ENCODE results near the gene PDE4A.
"Not testable (repeated sequence)": the region's sequence is repeated elsewhere in the genome, so short reads cannot be mapped to it uniquely, and the experiment has no call there.

Gene PDE4A

GRCh38 chr19:10404888-10405820 lies 15.2 kb upstream of the PDE4A start:
- DNase-seq: no peak

DNA sequence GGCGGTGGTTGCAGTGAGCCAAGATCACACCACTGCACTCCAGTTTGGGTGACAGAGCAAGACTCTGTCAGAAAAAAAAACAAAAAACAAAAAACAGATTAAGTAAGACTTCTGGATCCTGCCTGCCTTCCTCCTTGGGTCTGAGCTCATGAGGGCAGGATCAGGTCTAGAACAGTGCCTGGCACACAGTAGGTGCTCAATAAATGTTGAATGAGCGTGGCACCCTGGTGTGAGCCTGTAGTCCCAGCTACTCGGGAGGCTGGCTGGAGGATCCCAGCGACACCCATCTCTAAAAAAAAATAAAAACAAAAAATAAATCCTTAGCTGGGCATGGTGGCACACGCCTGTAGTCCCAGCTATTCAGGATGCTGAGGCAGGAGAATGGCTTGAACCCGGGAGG lies 14.1 kb upstream of the PDE4A start:
- DNase-seq: no peak

DNA sequence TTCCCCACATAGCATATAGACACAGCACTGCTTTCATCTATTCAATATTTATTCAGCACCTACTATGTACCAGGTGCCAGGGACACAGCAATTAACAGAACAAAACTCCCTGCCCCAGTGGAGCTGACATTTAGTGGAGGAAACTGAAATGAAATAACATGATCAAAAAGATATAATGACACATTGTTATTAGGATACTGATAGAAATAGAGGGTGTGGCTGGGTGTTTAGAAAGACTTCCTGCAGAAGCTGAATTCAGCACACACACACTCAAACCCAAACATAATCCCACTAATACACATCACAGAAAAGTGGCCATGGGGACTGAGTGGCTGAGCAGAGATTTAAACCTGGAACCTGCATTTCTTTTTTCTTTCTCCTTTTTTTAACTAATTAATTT lies 13.2 kb upstream of the PDE4A start:
- no peak for DNase-seq

DNA sequence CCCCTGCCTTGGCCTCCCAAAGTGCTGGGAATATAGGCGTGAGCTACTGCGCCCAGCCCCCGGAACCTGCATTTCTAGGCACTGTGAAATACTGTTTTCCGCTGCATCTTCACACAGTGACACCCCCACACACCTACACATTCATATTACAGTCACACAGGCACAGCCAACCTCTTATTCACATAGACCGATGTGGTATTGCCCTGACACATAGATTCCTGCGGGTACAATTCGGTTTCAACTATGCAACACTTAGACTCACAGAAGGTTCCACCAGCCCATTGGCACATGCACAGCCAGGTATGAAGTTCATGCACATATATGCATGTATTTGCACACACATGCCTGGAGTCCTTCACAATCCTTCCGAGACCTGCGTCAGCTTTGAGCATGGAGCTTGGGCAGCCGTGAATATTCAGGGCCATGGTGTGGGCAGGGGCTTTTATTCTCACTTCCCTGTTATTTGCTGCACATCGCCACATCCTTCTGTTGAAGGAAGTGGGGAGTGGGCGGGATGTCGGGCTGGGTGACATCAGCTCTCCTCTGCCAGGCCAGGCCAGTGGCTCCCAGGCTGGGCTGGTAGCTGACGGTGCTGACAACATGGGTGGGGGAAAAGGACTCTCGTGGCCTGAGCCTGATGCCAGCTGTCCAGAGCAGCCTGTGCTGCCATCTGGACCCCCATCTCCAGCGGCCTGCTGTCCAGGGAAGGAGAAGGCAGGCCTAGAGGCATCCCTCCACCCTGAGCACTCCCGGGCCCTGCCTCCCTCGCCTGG lies 11.6 kb upstream of the PDE4A start:
- DNase-seq: no peak

GRCh38 chr19:10411224-10411623 lies 9.1 kb upstream of the PDE4A start:
- DNase-seq: not testable (repeated sequence)

GRCh38 chr19:10412257-10412977 lies 7.9 kb upstream of the PDE4A start:
- no peak for DNase-seq

DNA sequence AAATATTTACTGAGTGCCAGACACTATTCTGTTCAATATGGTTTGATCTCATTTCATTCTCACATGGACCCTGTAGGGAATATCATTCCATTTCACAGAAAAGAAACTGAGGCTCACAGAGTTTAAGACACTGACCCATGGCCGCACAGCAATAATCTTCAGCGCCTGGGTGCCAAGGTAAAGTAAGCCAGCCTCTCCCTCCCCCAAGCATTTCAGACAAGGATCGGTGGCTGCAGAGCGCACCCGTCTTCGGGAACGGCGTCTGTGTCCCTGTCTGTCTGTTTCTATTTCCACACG lies 4.3 kb upstream of the PDE4A start:
- DNase-seq: no peak

GRCh38 chr19:10416380-10417257 lies 3.7 kb upstream of the PDE4A start:
- peak; percentile 49 to 86 for DNase-seq

DNA sequence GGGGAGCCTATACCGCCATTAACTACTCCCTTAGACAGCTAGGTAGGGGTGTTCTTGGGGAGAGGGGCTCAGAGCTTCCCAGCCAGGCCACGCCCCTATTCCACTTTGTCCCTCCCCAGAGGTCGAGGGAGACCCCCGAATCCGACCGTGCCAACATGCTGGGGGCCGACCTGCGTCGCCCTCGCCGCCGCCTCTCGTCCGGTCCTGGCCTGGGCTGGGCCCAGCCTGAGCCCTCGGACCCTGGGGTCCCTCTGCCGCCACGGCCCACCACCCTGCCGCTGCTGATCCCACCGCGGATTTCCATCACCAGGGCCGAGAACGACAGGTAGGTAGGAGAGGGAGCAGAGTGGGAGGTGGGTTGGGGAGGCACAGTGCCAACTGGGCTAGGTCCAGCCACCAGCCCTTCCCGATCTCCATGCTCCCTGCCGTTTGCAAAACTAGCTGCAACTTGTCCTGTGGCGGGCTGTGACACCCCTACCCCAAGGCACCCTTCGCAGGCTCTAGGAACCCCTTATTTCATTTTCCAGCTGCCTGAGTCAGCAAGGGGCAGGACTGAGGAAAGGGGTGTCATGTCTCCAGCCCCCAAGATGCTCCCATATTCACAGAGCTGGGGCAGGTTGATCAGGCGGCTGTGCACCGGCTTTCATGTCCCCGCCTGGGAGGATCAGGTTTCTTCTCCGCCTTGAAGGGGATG lies 2.6 kb upstream of the PDE4A start:
- DNase-seq: peak in 1 of 2 experiments; percentile 50

DNA sequence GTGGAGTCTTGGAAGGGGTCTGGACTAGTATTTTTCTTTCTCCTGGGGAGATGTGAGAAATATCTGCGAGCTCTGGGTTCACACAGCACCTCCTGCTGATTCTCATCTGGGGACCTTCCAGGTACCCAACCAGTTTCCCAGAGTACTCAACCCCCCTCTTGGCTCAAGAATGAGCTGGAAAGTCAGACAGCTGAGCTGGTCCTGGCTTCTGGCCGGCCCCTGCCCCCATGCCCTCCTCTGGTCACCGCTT lies 2.2 kb upstream of the PDE4A start:
- no peak for DNase-seq

- DNase-seq: no peak
These were observed 1.7 kb upstream of the PDE4A start for GRCh38 chr19:10418485-10419199.

DNA sequence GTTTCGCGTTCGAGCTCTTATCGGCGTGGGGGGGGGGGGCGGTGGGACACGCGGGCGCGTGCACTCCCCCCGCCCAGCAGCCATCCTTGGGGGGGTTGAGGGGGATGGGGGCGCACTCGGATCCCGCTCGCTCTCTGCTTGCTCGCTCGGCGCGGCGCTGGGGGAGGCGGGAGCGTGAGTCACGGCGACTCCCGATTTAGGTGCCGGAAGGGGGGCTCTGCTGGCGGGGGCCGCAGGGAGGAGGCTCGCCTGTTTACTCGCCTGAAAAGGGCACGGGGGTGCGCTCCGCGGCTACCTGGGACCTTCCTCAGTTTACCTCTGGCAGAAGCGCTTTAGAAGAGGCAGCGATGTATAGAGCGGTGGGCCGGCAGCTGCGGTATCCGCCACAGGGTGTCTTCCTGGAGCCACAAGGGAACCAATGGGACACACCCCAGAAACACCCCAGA lies 1.1 kb upstream of the PDE4A start:
- no peak for DNase-seq

DNA sequence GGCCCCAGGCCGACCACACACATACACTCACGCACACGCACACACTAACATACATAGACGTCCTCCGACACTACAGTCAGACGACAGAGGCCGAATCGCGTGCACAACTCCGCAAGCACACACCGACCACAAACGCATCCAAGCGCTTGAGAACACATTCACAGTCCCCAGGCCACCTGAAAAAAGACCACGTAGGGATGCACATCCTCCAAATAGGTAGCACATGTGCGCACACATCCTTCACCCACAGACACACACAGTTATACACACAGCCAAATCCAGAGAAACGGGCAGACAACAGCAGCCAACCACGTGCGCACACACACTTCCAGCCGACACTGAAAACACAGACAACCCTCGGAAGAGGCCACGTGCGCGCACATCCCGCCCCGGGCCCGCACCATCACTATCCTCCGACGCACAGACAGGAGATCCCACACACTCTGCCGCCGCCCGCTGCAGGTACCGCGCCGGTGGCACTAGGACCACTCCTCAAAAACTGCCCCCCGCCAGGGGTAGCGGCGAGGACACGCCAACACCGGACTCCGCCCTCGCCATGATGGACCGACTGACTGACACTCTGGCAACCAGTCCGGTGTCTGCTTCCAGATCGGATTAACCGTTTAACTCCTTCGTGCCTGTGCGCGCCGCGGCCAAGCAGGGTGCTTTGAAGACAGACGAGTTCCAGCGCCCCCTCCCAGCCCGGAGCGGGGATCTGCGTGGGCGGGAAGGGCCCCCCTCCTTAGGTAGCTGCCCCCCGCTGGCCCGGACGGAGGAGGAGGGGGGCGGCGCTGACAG lies 493 bp upstream of the PDE4A start:
- DNase-seq: peak in 1 of 2 experiments; percentile 51

DNA sequence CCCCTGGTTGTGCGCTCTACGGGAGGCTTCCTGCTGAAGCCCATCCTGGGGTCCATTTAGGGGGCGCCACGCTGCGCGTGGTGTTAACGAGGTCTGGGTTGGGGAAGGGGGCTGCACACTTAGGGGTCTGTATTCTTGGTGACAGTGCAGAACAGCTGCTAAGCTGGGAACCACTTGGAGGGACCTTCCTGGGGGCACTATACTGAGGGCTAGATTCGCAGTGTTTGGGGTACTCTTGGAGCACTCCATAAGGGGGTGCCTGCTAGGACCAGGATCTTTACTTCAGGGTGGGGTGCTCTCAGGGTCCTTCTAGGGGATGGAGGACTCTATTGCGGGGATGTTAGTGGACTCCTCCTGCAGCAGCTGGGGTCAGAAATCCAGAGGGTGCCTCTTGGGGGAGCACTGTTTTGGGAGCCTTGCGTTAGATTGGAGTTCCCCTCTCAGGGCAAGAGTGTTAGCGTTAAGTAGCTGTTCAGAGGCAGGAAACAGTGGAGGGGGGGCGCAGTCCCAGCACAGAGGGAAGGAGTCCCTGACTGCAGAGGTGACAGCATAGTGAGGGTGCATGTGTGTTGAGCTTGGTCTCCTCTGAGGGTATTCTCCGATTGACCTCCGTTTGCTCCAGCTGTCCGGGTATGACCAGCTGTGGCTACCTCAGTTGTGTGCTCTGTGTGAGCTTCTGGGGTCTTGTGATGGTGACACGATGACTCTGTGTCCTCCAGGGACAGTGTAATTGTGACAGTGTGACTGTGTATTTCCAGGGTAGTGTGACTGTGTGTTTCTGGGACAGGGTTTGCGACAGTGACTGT lies 1.1 kb downstream of the PDE4A start:
- no peak for DNase-seq

DNA sequence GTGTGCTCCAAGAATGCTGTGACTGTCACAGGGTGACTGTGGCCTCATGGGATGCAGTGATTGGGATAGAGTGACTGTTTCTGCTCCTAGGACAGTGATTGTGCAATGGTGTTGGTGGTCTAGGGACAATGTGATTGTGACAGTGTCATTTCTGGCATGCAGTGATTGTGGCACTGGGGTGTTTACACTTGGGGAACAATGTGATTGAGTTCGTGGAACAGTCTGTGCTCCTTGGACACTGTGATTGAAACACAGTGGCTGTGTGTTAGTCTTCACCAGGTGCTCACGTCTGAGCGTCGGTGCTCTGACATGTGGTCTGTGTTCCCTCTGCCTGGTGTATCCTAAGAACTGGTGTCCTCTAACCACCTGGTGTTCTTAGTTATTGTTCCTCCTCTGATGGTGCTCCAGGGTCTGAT lies 1.7 kb downstream of the PDE4A start:
- no peak for DNase-seq

DNA sequence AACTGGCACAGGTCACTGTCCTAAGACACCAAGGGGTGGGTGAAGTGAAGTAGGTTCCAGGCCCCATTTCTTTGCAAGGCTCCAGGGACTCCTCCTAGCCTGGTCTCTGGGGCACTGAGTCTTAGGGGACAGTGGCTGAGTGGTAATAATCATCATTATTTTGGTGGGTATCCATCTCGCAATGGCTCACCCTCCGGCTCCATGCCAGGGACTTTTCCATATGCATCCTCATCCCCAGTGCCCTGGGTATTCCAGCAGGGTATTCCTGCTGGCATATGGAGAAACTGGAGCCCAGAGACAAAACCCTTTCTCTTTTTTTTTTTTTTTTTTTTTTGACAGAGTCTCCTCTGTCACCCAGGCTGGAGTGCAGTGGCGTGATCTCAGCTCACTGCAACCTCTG lies 2.5 kb downstream of the PDE4A start:
- no peak for DNase-seq

DNA sequence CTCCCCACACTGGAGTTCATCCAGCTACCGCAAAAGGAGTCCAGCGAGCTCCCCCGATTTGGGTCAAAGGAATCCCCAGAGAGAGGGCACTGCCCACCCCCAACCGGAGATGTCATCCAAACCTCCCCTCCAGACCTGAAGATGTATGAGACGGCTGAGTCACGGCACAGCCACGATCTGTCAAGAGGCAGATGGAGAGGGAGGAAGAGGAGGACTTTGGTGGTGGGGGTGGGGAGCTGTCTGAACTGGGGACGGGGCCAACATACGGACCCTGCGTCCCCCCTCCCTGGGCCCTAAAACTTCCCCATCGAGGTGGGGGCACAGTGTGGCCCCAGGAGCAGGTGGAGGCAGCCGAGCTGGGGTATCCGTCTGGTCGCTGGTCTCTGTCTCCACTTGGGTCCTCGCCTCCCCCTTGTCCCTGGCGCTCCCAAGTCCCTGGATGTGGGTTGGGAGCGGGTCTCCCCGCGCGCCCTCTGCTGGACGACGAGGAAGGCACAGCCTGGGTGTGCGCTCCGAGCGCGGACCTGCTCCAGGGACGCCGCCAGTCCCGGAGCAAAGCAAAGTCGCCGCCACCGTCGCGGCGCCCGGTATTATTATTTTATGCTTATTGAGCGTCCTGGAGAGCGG lies 3.8 kb downstream of the PDE4A start:
- DNase-seq: peak in 1 of 2 experiments; percentile 62

DNA sequence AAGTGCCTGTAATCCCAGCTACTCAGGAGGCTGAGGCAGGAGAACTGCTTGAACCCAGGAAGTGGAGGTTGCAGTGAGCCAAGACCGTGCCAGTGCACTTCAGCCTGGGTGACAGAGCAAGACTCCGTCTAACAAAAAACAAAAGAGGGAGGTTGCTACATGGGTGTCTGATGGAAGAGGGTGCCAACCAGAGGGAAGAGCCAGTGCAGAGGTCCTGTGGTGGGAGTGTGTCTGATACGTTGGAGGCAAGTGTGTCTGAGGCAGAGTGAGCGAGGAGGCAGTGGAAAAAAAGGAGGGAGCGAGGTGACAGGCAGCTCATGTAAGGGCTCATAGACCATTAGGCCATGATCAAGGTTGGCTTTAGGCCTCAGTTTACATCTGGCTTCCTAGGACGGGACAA lies 6.8 kb downstream of the PDE4A start:
- no peak for DNase-seq

GRCh38 chr19:10428996-10429381 lies 8.7 kb downstream of the PDE4A start:
- no peak for DNase-seq
